DMS114 treated with DMSO at 0.1 percent for 48 hours (cell line): ENCODE data around the gene ST8SIA6.
"Not testable (repeated sequence)": the region's sequence is repeated elsewhere in the genome, so short reads cannot be mapped to it uniquely, and the experiment has no call there.

ENCODE experiments used
- DNase-seq: peaks from one replicate; lab custom pipeline; 2025; ENCODE audit not compliant: unreplicated experiment; lab: John Stamatoyannopoulos, UW

Gene ST8SIA6

GRCh38 chr10:17457083-17457482 lies 2.7 kb upstream of the ST8SIA6 start:
- DNase-seq, result no peak

DNA sequence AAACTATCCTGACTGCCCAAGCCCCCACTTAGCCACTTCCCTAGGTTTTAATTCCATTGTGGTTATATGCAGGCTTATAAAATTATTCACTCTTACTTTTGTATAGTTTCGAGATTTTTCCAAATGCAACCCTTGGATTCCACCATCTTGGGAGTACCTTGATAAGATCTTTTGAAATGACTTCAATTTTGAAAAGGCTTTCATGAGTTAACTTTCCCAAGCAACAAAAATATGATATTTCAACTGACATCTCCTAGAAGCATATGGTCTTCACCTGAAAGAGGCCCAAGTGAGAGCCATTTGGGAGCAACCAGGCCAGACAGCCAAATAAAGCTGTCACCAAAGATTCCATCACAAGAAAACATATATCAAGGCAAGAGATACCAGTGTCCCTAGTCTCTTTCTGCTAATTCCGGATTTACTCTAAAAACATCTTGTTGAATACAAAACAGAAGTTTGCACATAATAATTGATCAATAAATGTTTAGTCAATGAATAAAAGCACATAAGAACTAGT lies 1.7 kb upstream of the ST8SIA6 start:
- no peak for DNase-seq

DNA sequence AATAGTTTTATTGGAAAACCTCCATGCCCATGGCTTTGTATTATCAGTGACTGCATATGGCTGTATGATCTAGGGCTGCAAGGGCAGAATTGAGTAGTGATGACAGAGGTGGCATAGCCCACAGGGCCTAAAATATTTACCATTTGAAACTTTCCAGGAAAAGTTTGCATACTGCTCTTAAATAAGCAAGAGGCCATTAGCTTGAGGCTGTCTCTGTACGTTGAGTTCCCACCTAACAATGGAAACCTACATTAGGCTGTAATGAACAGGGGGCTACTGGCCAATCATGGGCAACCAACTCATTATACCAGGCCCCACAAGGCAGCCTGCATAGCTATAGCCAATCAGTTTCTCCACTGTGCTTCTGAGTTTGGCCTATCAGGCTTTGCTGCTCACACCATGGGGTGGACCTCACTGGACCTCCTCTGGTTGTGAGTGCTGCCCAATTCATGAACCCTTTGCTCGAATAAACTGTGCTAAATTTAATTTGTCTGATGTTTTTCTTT lies 673 bp upstream of the ST8SIA6 start:
- DNase-seq, result peak; percentile 4

GRCh38 chr10:17453373-17454091 lies 863 bp downstream of the ST8SIA6 start:
- peak; percentile 24 for DNase-seq

DNA sequence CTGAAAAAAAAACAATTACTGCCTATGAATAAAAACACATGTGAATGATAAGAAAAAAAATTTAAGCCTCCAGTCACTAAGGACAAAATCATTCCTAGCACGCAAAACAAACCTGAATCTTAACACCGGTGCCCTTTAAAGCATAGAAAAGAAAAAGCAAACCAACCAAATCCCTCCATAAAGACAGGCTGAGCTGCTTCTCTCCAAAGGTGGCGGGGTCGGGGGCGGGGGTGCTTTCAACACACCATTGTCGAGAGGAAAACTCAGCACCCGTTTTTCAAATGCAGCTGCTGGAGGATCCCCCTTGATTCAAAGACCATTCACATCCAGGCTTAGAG lies 1.4 kb downstream of the ST8SIA6 start:
- DNase-seq, result no peak

DNA sequence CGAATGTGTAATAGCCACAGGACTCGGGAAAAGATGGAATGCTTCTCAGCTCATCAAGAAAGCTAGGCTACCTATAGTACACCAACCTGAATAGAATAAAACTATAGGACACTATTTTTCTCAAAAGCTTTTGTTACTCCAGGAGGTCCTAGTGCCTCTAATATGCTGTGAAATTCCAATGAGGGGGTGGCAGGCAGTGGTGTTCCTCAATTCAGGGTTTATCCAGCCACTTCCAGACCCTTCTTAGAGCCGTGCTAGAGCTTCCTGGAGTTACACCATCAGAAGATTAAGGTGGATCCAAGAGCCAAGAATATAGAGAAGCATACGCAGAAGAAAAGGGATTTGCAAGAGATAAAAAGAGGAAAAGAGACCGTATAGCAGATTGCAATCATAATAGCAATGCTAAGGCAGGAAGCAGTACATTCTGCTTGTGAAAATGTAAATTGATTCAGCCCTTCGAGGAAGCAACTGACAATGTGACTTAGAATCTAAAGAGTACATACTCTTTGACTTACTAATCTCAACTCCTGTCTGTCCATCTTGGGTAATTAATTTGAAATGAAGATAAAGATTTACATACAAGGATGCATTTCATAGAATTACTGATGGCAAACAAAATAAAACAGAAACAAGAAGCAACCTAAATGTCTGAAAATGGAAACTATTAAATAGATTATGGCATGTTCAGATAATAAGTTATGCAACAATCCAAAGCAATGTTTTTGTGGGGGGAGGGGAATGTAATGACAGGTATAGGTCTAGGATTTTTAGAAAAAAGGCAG lies 2.1 kb downstream of the ST8SIA6 start:
- no peak for DNase-seq

DNA sequence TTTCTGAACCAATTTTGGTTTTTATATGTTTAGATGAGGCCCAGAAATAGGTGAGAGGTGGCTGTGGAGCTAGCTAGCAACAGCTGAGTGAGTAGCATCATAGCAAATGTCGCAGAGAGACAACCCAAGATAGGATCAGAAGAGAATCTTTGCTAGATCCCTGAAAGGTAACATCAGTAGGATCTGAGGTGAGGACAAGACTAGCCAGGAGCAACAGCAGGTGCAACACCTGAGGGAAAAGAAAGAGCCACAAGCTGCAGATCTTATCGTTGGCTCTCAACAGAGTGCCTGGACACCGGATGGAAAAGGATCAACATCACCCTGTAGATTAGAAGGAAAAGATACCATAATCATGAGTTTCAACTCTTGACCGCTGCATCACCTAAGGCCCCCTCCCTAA lies 4.4 kb downstream of the ST8SIA6 start:
- DNase-seq, result no peak

DNA sequence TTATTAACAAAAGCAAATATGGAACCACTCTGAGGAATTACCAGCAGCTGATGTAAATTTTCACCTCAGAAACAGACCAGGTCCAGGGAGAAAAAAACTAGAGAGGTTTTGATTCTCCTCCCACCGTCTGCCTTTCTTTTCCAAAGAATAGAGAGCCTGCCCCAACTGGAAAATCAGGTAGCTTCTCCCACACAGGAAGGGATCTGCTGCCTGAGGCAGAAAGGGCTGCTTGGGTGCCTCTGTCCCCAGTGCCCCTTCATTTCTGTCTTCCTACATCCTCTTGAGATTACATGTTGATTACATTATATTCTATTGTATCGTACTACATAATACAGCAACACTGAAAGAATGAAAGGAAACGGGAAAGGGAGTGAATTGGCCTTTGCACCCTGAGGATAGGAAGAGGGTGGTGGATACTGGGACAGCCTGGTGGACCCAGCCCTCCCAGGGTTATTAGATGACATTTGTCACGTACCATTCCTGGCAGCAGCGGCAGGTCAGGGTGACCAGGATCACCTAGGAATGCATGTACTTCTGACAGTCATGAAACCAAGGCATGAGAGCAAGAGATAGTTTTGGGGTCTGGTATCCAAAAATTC lies 8.9 kb downstream of the ST8SIA6 start:
- no peak for DNase-seq

GRCh38 chr10:17444388-17444714 lies 10.0 kb downstream of the ST8SIA6 start:
- DNase-seq, result no peak

GRCh38 chr10:17443707-17444387 lies 10.5 kb downstream of the ST8SIA6 start:
- DNase-seq, result no peak

DNA sequence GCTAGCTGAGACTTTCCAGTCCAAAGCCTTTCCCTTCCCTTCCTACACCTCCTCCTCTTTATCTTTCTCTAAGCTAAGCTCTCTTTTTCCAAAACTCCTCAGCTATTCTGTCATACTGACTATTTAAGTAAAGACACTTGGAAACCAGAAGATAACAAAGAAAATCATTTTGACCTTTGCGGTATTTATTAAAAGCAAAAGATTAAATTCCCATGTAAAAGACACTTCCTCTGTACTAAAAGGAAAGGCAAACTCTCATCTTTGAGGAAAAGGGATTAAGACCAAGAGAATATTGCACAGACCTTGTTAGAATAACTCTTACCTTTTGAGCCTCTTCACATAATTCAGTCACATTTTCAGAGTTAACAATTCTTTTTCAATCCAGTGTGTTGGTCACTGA lies 15.8 kb downstream of the ST8SIA6 start:
- no peak for DNase-seq

DNA sequence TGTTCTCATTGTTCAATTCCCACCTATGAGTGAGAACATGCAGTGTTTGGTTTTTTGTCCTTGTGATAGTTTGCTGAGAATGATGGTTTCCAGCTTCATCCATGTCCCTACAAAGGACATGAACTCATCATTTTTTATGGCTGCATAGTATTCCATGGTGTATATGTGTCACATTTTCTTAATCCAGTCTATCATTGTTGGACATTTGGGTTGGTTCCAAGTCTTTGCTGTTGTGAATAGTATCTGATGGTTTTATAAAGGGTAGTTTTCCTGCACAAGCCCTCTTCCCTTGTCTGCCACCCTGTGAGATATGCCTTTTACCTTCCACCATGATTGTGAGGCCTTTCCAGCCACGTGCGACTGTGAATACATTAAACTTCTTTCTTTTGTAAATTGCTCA lies 17.8 kb downstream of the ST8SIA6 start:
- not testable (repeated sequence) for DNase-seq

DNA sequence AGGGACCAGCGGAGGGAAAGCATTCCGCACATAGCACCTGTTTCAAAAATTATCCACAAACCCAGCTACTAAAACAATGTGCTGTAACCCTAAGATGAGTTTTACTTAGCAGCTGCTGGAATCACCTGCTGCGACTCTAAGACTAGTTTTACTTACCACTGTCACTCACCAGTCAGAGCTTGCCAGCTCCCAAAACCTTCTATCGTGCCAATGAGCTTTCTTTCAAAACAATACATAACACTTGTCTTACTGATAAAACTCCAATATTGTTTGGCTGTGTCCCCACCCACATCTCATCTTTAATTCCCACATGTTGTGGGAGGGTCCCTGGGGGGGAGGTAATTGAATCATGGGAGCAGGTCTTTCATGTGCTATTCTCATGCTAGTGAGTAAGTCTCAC lies 18.4 kb downstream of the ST8SIA6 start:
- DNase-seq, result no peak

- no peak for DNase-seq
Observed at GRCh38 chr10:17435187-17435586, 19.2 kb downstream of the ST8SIA6 start.

- no peak for DNase-seq
Observed at GRCh38 chr10:17432723-17433122, 21.7 kb downstream of the ST8SIA6 start.

DNA sequence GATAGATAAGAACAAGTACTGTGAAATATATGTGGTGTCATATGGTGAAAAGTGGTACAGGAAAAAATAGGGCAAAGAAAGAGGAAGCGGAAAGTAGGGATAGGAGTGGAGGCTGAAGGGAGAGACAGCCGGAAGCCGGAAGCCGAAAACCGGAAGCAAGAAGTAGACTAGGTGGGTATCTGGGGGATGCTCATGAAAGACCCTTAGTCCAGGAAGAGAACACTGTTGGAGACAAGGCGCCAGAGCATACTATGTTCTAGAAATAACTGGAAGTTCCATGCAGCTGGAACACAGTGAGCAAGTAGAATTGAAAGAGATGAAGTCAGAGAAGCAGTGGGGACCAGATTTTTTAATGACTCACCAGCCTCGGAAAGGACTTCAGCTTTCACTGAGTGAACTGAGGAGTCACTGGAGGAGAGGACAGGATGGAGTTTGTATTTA lies 22.5 kb downstream of the ST8SIA6 start:
- no peak for DNase-seq

GRCh38 chr10:17430647-17431355 lies 23.6 kb downstream of the ST8SIA6 start:
- peak; percentile 71 for DNase-seq

GRCh38 chr10:17429490-17429889 lies 24.9 kb downstream of the ST8SIA6 start:
- DNase-seq, result no peak

DNA sequence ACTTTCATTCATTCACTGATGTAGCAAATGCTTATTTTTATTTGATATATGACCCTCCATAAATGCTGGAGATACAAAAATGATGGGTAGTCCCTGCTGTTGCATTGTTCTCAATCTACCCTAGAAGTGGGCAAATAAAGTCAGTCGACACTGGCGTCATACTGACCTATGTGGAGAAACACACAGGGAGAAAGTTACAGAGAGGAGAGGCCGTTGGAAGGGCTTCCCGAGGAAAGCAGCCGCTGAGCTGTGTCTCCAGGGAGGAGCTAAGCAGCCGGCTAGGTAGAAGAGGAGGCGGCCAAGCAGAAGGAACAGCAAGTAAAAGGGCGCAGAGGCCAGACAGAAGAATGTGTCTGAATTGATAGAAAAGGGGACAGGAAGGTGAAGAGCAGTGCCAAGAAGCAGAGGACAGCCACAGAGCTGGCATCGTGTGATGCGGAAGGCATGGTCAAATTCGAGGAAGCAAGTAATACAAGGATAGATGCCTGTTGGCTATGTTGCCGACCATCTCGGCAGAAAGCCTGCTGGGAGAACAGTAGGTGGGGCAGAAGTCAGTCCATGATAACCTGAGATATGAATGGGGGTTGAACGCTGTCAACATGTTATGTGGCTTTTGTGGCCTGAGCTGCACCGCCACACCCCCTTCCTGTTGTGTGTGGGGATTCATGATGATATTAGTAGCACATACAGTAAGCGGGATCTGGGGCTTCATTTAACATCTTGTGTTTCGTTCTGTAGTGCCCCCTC lies 25.9 kb downstream of the ST8SIA6 start:
- no peak for DNase-seq
